Panc1 (cell line): Measurements from ENCODE around the gene PLS3.

Experiments used
- CTCF ChIP-seq: fragments of 450-650 bp; IDR thresholded peaks from 2 replicates; pipeline ENCODE4 v1.5.1; 2017; ENCODE audit warnings: mild to moderate bottlenecking
- POLR2AphosphoS5 ChIP-seq: IDR thresholded peaks from 2 replicates; pipeline ENCODE4 v1.6.1; 2012; ENCODE audit warnings: mild to moderate bottlenecking, low read depth, low read length, moderate library complexity
- REST ChIP-seq, 2 experiments: IDR thresholded peaks; 2 replicates each; pipeline ENCODE4 v1.6.1; 2011 to 2012; ENCODE audit warnings: low read depth in 2 of 2, control low read depth in 1 of 2, low read length in 1 of 2, mild to moderate bottlenecking in 1 of 2, moderate library complexity in 1 of 2; ENCODE audit not compliant: insufficient read depth in 1 of 2
- TCF7L2 ChIP-seq: IDR thresholded peaks from 2 replicates; pipeline ENCODE4 v1.6.1; 2011; ENCODE audit warnings: mild to moderate bottlenecking, low read depth, low read length, inconsistent platforms

DNA sequence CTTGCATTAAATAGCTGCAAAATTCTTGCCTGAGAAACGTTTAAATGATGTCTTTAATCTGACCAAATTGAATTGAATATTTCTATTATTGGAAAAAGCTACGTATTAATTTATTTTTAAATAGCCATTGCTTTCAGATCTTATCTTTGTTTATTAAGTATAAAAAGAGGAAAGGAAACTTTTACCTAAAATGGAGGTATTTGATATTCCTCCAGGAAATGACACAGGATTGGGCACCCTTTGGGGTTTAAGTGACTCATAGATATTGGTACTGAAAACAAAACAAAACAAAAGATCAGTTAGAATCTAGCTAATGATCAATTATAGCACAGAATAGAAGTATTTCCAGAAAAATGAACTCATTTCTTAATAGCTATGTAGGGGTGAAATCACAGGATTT, 34.1 kb downstream of the PLS3 start:
- no peak for TF ChIP-seq TCF7L2
- TF ChIP-seq REST (IDR thresholded peaks at IDR 0.05; ENCODE audit: insufficient read depth in 1 of 2, low read depth in 2 of 2, low read length in 1 of 2) = no peak
- TF ChIP-seq CTCF = no peak
- no peak for TF ChIP-seq POLR2AphosphoS5
